ENCODE results near the gene NFATC2.

- no peak for TF ChIP-seq POLR2A (IDR thresholded peaks at IDR 0.05)
- TF ChIP-seq CTCF (IDR thresholded peaks at IDR 0.05) = no peak
- no peak for TF ChIP-seq POLR2AphosphoS5 (IDR thresholded peaks at IDR 0.05)
Measured at GRCh38 chr20:51446230-51446629, 96.3 kb downstream of the NFATC2 start.
